HG03066 (cell line): ENCODE results near the gene GLRA3.

ENCODE experiments used
- ATAC-seq: cut with Tn5 transposase; IDR thresholded peaks from one replicate; pipeline ENCODE4 v1.9.1; 2021; ENCODE audit warnings: low read depth; ENCODE audit not compliant: unreplicated experiment

The GLRA3 gene

DNA sequence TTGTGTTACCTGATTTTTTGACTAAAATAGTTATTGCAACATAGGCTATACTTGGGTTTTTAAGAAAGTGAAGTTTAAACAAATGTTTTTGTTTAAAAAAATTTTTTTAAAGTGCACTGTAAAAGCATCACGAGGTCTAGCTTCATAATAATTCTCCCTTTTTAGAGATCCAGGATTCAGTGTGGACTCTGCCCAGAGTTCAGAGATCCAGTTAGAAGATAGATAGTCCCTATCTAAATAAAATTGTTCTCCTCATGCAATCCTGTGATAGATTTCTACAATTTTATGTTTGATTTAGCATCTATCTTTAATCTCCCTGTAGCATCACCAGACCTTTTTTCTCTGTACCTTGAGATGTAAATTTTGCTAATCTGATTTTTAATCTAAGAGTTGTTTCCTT, 221.3 kb downstream of the GLRA3 start:
- no peak for ATAC-seq

DNA sequence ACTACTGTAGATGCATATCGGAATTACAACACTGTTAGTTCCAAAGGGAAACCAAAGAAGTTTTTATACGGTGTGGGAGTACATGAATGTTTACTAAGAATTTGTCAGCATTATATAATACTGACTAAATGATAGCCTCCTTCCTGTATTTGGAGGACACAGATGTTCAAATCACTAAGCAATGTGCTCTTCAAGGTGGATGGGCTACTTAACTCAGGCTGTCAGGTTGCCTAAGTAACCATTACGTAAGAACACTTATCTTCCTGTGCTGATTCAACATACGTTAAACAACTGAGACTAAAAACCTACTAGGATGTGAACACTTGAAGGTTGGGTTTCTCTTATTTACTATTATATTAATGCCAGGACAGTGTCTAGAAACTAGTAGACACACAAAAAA, 224.8 kb downstream of the GLRA3 start:
- ATAC-seq, result no peak

DNA sequence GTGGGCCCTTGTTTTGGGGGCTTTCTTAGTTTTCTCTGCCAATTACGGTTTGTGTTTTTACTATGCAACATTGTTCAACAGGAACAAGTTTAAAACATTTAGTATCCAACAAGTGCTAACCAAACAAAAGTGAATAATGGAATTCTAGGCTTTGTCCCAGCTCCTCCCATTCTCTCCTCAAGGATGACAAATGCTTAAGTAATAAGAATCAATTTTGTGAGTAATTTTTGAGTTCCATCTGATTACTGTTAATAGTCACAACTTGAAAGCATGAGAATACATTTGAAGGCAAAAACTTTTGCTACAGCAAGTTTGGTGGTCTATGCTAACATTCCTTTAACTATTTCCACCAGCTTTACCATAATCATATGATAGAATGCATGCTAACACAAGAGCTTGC, 228.7 kb downstream of the GLRA3 start:
- no peak for ATAC-seq

DNA sequence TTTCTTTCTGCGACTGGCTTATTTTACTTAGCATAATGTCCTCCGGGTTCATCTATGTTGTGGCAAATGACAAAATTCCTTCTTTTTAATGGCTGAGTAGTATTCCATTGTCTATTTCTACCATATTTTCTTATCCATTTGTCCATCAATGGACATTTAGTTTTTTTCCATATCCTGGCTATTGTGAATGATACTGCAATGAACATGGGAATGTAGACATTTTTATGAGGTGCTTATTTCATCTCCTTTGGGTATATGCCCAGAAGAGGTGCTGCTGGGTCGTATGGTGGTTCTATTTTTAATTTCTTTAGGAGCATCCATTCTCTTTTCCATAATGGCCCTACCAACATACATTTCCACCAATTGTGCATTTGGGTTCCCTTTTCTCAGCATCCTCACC, 230.2 kb downstream of the GLRA3 start:
- ATAC-seq, result no peak

DNA sequence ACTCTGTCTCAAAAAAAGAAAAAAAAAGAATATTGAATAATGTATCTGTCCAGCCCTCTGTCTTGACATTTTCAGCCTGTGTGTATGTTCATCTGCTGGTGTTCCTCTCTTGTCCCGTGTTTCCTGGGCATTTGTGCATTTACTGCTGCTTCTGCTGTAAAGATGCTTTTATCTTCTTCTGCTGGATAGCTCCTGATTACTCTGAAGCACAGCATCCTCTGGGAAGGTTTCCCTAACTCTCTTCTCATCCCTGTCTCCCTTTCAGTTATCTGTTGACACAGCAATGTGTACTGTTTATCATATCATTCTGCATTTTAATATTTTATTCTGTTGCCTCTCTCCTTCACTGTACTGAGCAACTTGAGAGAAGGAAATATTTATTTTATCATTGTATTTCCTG, 232.5 kb downstream of the GLRA3 start:
- ATAC-seq, result no peak

DNA sequence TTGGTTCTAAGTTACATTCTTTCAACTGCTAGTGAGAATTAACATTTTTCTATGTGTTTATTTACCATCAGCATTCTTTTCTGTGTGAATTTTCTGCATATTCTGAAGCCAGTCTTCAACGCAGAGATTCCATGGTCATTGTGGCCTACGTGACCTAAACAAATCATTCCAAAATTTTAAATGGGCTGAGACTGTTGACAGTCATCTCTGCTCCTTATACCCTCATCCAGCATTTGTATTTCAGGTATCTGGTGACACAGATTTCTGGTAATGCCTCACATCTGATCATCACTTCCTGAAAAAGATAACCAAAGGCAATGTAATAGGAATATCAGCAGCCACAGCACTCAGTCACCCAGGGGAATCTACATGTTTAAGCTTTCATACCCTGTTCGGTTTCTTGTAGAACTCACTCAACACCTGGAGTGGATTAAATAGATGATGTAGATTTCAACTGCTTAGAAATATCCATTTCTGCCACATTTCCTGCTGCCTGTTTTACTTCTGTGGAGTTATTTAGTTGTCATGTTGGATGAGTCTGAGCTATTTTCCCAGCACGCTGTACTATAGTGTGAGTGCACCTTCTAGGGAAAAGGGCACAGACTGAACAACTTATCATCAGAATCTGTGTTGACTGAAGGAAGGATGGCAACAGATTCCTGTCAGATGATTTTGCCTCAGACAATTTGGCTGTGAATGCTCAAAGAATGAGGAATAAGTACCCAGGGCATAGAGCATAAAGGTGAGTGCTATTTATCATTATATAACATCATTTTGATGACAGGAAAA, 233.7 kb downstream of the GLRA3 start:
- ATAC-seq, result no peak

DNA sequence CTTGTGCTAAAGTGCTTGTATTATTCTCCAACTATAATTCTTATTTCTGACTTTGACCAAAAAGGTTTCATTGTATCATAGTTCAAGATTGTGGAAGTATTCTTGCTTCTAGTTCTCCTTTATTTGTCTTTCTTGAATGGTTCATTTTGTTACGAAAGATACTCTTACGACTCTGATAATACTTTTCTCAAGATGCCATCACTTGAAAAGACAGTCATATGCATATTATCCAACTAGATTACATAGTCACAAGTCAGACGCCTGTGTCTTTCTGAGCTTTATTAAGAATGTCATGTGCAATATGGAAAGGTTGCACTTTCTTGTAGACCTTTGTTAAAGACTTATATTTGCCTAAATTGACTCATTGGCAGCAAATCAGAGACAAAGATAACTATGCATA, 235.3 kb downstream of the GLRA3 start:
- no peak for ATAC-seq

DNA sequence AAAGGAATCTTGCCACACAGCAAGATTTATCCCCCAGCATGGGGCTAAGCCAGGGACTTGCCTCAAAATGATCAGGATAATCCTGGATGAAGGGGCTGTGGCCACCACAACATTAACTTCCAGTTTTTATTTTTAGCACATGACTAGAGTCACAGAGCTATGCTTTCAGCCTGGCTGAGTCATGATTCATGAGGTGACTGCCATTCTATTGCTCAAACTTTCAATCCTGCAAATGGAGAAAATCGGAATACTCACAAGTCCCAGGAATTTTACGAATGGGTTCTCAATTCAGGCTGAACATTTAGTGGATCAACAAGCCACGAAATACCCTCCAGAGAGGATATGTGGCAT, 236.1 kb downstream of the GLRA3 start:
- no peak for ATAC-seq

GRCh38 chr4:174592256-174592984, 236.6 kb downstream of the GLRA3 start:
- no peak for ATAC-seq

- no peak for ATAC-seq
Observed at GRCh38 chr4:174591243-174592021, 237.6 kb downstream of the GLRA3 start.

GRCh38 chr4:174590336-174590735, 238.7 kb downstream of the GLRA3 start:
- ATAC-seq, result no peak
